GM19463 (cell line): ENCODE data around the gene NNAT.

Experiments
- ATAC-seq: cut with Tn5 transposase; IDR thresholded peaks from one replicate; pipeline ENCODE4 v1.9.1; 2021; ENCODE audit warnings: mild to moderate bottlenecking, moderate library complexity; ENCODE audit not compliant: unreplicated experiment

The NNAT gene

GRCh38 chr20:37565134-37565811, 44.2 kb downstream of the NNAT start:
- no peak for ATAC-seq

DNA sequence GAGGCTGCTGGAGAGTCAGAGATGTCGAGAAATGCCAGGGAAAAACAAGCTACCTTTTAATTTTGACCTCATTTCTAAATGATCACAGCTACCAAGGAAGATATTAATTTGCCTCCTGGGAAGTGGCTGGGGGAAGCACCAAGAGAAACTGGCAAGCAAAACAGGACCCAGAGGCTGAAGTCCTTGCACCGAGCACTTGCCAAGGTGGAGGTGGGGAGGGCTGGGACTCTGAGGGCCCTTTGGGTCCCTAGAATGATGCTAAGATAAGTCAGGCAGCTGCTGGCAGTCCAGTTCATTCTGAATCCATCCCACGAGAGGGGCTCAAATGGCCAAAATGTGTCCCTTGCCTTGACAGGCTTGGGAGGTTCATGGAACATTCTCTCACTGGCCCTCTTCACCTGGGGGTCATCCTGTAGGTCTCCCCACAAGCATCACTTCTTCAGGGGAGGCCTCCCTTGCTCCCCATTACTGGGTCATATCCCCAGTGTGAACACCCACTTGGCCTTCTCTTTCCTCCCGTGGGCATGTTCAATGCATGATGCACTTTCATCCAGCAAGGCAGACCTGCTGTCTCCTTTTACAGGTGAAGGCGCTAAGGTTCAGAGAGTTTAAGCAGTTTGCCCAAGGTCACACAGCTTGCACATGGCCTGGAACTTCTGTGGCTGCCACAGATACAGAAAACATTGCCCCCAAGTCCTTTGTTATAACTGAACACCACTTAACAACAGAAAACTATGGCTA, 45.7 kb downstream of the NNAT start:
- no peak for ATAC-seq

- no peak for ATAC-seq
These were observed 46.2 kb downstream of the NNAT start for GRCh38 chr20:37567331-37567665.

GRCh38 chr20:37567671-37568588, 46.9 kb downstream of the NNAT start:
- no peak for ATAC-seq

DNA sequence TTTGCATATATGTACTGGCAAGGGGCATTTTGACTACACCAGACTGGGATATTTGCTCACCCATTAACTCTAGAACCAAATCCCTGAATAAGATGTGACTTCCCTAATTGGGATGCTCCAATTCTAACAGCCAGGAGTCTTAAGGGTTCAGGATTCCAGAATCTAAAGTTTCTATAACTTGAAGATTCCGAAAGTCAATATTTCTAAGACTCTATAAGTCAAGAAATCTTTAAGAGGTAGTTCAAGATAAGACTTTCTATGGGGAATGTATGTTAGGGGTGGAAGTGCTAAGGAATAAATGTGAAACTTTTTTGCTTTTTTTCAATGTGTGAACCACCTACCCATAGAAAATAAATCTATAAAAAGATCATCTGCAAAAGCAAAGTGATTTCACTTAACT, 49.4 kb downstream of the NNAT start:
- ATAC-seq = no peak

- no peak for ATAC-seq
These were observed 50.0 kb downstream of the NNAT start for GRCh38 chr20:37571033-37571432.
